HEK293 (cell line): ENCODE results near the gene RPS6KA5.
A peak's percentile ranks its signal among the peaks of the same experiment; 100 is the strongest.

ENCODE experiments used
- FEZF1 ChIP-seq: fragments of 450-650 bp; formaldehyde crosslinking; IDR thresholded peaks from 2 replicates; pipeline ENCODE4 v1.5.1; 2016; ENCODE audit warnings: missing biosample characterization, missing genetic modification characterization
- GLIS1 ChIP-seq: fragments of 450-650 bp; formaldehyde crosslinking; IDR thresholded peaks from 2 replicates; pipeline ENCODE4 v1.5.1; 2016; ENCODE audit warnings: missing biosample characterization, missing genetic modification characterization
- OSR2 ChIP-seq: fragments of 450-650 bp; formaldehyde crosslinking; IDR thresholded peaks from 2 replicates; pipeline ENCODE4 v1.5.1; 2016; ENCODE audit warnings: missing biosample characterization, missing genetic modification characterization
- SCRT2 ChIP-seq: fragments of 450-650 bp; formaldehyde crosslinking; IDR thresholded peaks from 2 replicates; pipeline ENCODE4 v1.5.1; 2016; ENCODE audit warnings: missing biosample characterization, missing genetic modification characterization
- SP7 ChIP-seq: fragments of 450-650 bp; formaldehyde crosslinking; IDR thresholded peaks from 2 replicates; pipeline ENCODE4 v1.5.1; 2016; ENCODE audit warnings: missing biosample characterization, missing genetic modification characterization
- TCF7L2 ChIP-seq: IDR thresholded peaks from 2 replicates; pipeline ENCODE4 v1.6.1; 2011; ENCODE audit warnings: low read depth, mild to moderate bottlenecking, inconsistent platforms, low read length, moderate library complexity, borderline replicate concordance
- ZBTB11 ChIP-seq: fragments of 450-650 bp; formaldehyde crosslinking; conservative IDR thresholded peaks from 2 replicates; pipeline ENCODE4 v1.5.1; 2016; ENCODE audit warnings: low read depth, missing biosample characterization, missing genetic modification characterization
- ZEB2 ChIP-seq: fragments of 450-650 bp; formaldehyde crosslinking; IDR thresholded peaks from 2 replicates; pipeline ENCODE4 v1.5.1; 2016; ENCODE audit warnings: missing biosample characterization, missing genetic modification characterization
- ZNF366 ChIP-seq: fragments of 450-650 bp; formaldehyde crosslinking; conservative IDR thresholded peaks from 2 replicates; pipeline ENCODE4 v1.5.1; 2016; ENCODE audit warnings: missing biosample characterization, missing genetic modification characterization
- ZNF707 ChIP-seq: fragments of 450-650 bp; formaldehyde crosslinking; IDR thresholded peaks from 2 replicates; pipeline ENCODE4 v1.5.1; 2016; ENCODE audit warnings: missing biosample characterization, missing genetic modification characterization
- ZNF76 ChIP-seq: fragments of 450-650 bp; formaldehyde crosslinking; IDR thresholded peaks from 2 replicates; pipeline ENCODE4; 2016; ENCODE audit warnings: low read depth, missing biosample characterization, missing genetic modification characterization, borderline replicate concordance
- ZSCAN30 ChIP-seq: fragments of 450-650 bp; IDR thresholded peaks from 2 replicates; pipeline ENCODE4 v1.5.1; 2018; ENCODE audit warnings: missing biosample characterization, mild to moderate bottlenecking, missing genetic modification characterization, moderate library complexity
- TF ChIP-seq, protein P1 (sequence below): fragments of 450-650 bp; formaldehyde crosslinking; IDR thresholded peaks from 2 replicates; pipeline ENCODE4 v1.5.1; 2016; ENCODE audit warnings: missing biosample characterization, missing genetic modification characterization, borderline replicate concordance
- TF ChIP-seq, protein P2 (sequence below): fragments of 450-650 bp; formaldehyde crosslinking; IDR thresholded peaks from 2 replicates; pipeline ENCODE4 v1.5.1; 2017; ENCODE audit warnings: missing biosample characterization, missing genetic modification characterization
- TF ChIP-seq, protein P3 (sequence below): fragments of 450-650 bp; formaldehyde crosslinking; IDR thresholded peaks from 2 replicates; pipeline ENCODE4 v1.5.1; 2016; ENCODE audit warnings: missing biosample characterization, missing genetic modification characterization

RPS6KA5 gene

GRCh38 chr14:91058042-91058581, 2.3 kb downstream of the RPS6KA5 start (continued):
- TF ChIP-seq ZBTB11 (no peak), SP7 (peak; percentile 63), GLIS1 (tag by site-specific recombination) (no peak), ZNF76 (tag by site-specific recombination) (no peak), SCRT2 (tag by site-specific recombination) (peak; percentile 50; the same call in 1 of the 2 replicates), ZEB2 (tag by site-specific recombination) (peak; percentile 65), FEZF1 (tag by site-specific recombination) (peak; percentile 94), OSR2 (peak; percentile 29; the same call in 1 of the 2 replicates), ZNF366 (tag by site-specific recombination) (peak; percentile 59), TCF7L2 (peak; percentile 80; the same call in 1 of the 2 replicates), ZNF707 (tag by site-specific recombination) (no peak), ZSCAN30 (peak; percentile 10; the same call in 1 of the 2 replicates)
- TF ChIP-seq, protein P1, sequence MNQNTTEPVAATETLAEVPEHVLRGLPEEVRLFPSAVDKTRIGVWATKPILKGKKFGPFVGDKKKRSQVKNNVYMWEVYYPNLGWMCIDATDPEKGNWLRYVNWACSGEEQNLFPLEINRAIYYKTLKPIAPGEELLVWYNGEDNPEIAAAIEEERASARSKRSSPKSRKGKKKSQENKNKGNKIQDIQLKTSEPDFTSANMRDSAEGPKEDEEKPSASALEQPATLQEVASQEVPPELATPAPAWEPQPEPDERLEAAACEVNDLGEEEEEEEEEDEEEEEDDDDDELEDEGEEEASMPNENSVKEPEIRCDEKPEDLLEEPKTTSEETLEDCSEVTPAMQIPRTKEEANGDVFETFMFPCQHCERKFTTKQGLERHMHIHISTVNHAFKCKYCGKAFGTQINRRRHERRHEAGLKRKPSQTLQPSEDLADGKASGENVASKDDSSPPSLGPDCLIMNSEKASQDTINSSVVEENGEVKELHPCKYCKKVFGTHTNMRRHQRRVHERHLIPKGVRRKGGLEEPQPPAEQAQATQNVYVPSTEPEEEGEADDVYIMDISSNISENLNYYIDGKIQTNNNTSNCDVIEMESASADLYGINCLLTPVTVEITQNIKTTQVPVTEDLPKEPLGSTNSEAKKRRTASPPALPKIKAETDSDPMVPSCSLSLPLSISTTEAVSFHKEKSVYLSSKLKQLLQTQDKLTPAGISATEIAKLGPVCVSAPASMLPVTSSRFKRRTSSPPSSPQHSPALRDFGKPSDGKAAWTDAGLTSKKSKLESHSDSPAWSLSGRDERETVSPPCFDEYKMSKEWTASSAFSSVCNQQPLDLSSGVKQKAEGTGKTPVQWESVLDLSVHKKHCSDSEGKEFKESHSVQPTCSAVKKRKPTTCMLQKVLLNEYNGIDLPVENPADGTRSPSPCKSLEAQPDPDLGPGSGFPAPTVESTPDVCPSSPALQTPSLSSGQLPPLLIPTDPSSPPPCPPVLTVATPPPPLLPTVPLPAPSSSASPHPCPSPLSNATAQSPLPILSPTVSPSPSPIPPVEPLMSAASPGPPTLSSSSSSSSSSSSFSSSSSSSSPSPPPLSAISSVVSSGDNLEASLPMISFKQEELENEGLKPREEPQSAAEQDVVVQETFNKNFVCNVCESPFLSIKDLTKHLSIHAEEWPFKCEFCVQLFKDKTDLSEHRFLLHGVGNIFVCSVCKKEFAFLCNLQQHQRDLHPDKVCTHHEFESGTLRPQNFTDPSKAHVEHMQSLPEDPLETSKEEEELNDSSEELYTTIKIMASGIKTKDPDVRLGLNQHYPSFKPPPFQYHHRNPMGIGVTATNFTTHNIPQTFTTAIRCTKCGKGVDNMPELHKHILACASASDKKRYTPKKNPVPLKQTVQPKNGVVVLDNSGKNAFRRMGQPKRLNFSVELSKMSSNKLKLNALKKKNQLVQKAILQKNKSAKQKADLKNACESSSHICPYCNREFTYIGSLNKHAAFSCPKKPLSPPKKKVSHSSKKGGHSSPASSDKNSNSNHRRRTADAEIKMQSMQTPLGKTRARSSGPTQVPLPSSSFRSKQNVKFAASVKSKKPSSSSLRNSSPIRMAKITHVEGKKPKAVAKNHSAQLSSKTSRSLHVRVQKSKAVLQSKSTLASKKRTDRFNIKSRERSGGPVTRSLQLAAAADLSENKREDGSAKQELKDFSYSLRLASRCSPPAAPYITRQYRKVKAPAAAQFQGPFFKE (tag by site-specific recombination), result no peak
- TF ChIP-seq, protein P2, sequence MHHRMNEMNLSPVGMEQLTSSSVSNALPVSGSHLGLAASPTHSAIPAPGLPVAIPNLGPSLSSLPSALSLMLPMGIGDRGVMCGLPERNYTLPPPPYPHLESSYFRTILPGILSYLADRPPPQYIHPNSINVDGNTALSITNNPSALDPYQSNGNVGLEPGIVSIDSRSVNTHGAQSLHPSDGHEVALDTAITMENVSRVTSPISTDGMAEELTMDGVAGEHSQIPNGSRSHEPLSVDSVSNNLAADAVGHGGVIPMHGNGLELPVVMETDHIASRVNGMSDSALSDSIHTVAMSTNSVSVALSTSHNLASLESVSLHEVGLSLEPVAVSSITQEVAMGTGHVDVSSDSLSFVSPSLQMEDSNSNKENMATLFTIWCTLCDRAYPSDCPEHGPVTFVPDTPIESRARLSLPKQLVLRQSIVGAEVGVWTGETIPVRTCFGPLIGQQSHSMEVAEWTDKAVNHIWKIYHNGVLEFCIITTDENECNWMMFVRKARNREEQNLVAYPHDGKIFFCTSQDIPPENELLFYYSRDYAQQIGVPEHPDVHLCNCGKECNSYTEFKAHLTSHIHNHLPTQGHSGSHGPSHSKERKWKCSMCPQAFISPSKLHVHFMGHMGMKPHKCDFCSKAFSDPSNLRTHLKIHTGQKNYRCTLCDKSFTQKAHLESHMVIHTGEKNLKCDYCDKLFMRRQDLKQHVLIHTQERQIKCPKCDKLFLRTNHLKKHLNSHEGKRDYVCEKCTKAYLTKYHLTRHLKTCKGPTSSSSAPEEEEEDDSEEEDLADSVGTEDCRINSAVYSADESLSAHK (tag by site-specific recombination), result no peak
- TF ChIP-seq, protein P3, sequence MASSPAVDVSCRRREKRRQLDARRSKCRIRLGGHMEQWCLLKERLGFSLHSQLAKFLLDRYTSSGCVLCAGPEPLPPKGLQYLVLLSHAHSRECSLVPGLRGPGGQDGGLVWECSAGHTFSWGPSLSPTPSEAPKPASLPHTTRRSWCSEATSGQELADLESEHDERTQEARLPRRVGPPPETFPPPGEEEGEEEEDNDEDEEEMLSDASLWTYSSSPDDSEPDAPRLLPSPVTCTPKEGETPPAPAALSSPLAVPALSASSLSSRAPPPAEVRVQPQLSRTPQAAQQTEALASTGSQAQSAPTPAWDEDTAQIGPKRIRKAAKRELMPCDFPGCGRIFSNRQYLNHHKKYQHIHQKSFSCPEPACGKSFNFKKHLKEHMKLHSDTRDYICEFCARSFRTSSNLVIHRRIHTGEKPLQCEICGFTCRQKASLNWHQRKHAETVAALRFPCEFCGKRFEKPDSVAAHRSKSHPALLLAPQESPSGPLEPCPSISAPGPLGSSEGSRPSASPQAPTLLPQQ (tag by site-specific recombination), result 0 out of 2 replicates have a peak, but pooled peaks have one; percentile 31
